GM18951 (cell line): ENCODE results near the gene KCNJ10.

ENCODE experiments used
- POLR2A ChIP-seq: IDR thresholded peaks from 4 replicates; pipeline ENCODE4 v1.6.1; 2011; ENCODE audit warnings: mild to moderate bottlenecking; ENCODE audit not compliant: insufficient read length, insufficient read depth; ENCODE audit errors: extremely low read depth
- in situ Hi-C: fragments of 300-500 bp; cut with MboI; formaldehyde crosslinking; loops from one replicate; pipeline ENCODE4 v1.12.0; 2022; ENCODE audit warnings: low sequenced_read_pairs, mixed read lengths, inconsistent platforms; ENCODE audit not compliant: unreplicated experiment

The KCNJ10 gene

GRCh38 chr1:160097151-160097910 lies 27.4 kb upstream of the KCNJ10 start:
- TF ChIP-seq POLR2A = no peak
- in situ Hi-C loops = loop anchor here (25.0 kb wide), 1 partner anchor 515 kb away; no protein-coding TSS in a partner anchor

GRCh38 chr1:160096274-160097116 lies 26.5 kb upstream of the KCNJ10 start:
- no peak for TF ChIP-seq POLR2A
- in situ Hi-C loops = loop anchor here (25.0 kb wide), 1 partner anchor 516 kb away; no protein-coding TSS in a partner anchor

- TF ChIP-seq POLR2A = no peak
- in situ Hi-C loops = loop anchor here (25.0 kb wide), 1 partner anchor 517 kb away; no protein-coding TSS in a partner anchor
Observed at GRCh38 chr1:160095382-160096105, 25.6 kb upstream of the KCNJ10 start.

GRCh38 chr1:160094806-160095205 lies 24.8 kb upstream of the KCNJ10 start:
- TF ChIP-seq POLR2A = no peak
- in situ Hi-C loops = loop anchor here (25.0 kb wide), 1 partner anchor 517 kb away; no protein-coding TSS in a partner anchor

- no peak for TF ChIP-seq POLR2A
- in situ Hi-C loops = loop anchor here (25.0 kb wide), 1 partner anchor 518 kb away; no protein-coding TSS in a partner anchor
Observed at GRCh38 chr1:160094291-160094625, 24.3 kb upstream of the KCNJ10 start.

GRCh38 chr1:160093624-160094290 lies 23.8 kb upstream of the KCNJ10 start:
- TF ChIP-seq POLR2A = no peak
- in situ Hi-C loops = loop anchor here (25.0 kb wide), 1 partner anchor 519 kb away; no protein-coding TSS in a partner anchor

- in situ Hi-C loops = loop anchor here (25.0 kb wide), 1 partner anchor 519 kb away; no protein-coding TSS in a partner anchor
- no peak for TF ChIP-seq POLR2A
Observed at GRCh38 chr1:160093069-160093395, 23.1 kb upstream of the KCNJ10 start.

GRCh38 chr1:160092366-160093068 lies 22.6 kb upstream of the KCNJ10 start:
- no peak for TF ChIP-seq POLR2A
- in situ Hi-C loops = loop anchor here (25.0 kb wide), 1 partner anchor 520 kb away; no protein-coding TSS in a partner anchor

- TF ChIP-seq POLR2A = no peak
- in situ Hi-C loops = loop anchor here (25.0 kb wide), 1 partner anchor 521 kb away; no protein-coding TSS in a partner anchor
Observed at GRCh38 chr1:160091666-160092223, 21.8 kb upstream of the KCNJ10 start.

GRCh38 chr1:160090760-160091159 lies 20.8 kb upstream of the KCNJ10 start:
- in situ Hi-C loops = loop anchor here (25.0 kb wide), 1 partner anchor 522 kb away; no protein-coding TSS in a partner anchor

GRCh38 chr1:160089883-160090282 lies 19.9 kb upstream of the KCNJ10 start:
- no peak for TF ChIP-seq POLR2A
- in situ Hi-C loops = loop anchor here (25.0 kb wide), 1 partner anchor 522 kb away; no protein-coding TSS in a partner anchor

More at GRCh38 chr1:160090760-160091159, 20.8 kb upstream of the KCNJ10 start:
- TF ChIP-seq POLR2A = no peak
